ENCODE measurements around the gene BARX1. TPM values are rescaled to one million over a fixed set of nuclear protein-coding genes. Genes with fewer than 3 reads are reported as not detected.

Gene BARX1
- total RNA-seq, 1 donor from 2014 or later = not detected

- peaks cover 81% of the 10 kb centered on the region for H3K27me3 ChIP-seq (ENCODE audit: control insufficient read depth, insufficient read depth, low read length)
- no peak for DNase-seq (ENCODE audit: low read depth)
- no peak for FAIRE-seq
- peak overlapping the region; percentile 19 for H3K4me3 ChIP-seq (ENCODE audit: low read depth, low read length)
- no peak for TF ChIP-seq CTCF (IDR thresholded peaks at IDR 0.05; ENCODE audit: insufficient read depth, low read length, severe bottlenecking)
- H3K36me3 ChIP-seq (ENCODE audit: control insufficient read depth, insufficient read depth, low read length) = no peaks in the 10 kb centered on the region
Measured at GRCh38 chr9:93950619-93951601, 4.2 kb downstream of the BARX1 start.

GRCh38 chr9:93949694-93950449, 5.3 kb downstream of the BARX1 start:
- Histone ChIP-seq H3K27me3 (ENCODE audit: control insufficient read depth, insufficient read depth, low read length) (peaks cover 84% of the 10 kb centered on the region), H3K4me3 (ENCODE audit: low read depth, low read length) (no peak overlapping the region), H3K36me3 (ENCODE audit: control insufficient read depth, insufficient read depth, low read length) (no peaks in the 10 kb centered on the region)
- TF ChIP-seq CTCF (IDR thresholded peaks at IDR 0.05; ENCODE audit: insufficient read depth, low read length, severe bottlenecking) = no peak
- DNase-seq (ENCODE audit: low read depth) (no peak), FAIRE-seq (no peak)

GRCh38 chr9:93949073-93949693, 6.0 kb downstream of the BARX1 start:
- Histone ChIP-seq H3K36me3 (ENCODE audit: control insufficient read depth, insufficient read depth, low read length) (no peaks in the 10 kb centered on the region), H3K4me3 (ENCODE audit: low read depth, low read length) (no peak overlapping the region), H3K27me3 (ENCODE audit: control insufficient read depth, insufficient read depth, low read length) (peaks cover 85% of the 10 kb centered on the region)
- FAIRE-seq (no peak), DNase-seq (ENCODE audit: low read depth) (no peak)
- no peak for TF ChIP-seq CTCF (IDR thresholded peaks at IDR 0.05; ENCODE audit: insufficient read depth, low read length, severe bottlenecking)

- Histone ChIP-seq H3K27me3 (ENCODE audit: control insufficient read depth, insufficient read depth, low read length) (peaks cover 85% of the 10 kb centered on the region), H3K4me3 (ENCODE audit: low read depth, low read length) (no peak overlapping the region), H3K36me3 (ENCODE audit: control insufficient read depth, insufficient read depth, low read length) (no peaks in the 10 kb centered on the region)
- no peak for FAIRE-seq
- TF ChIP-seq CTCF (IDR thresholded peaks at IDR 0.05; ENCODE audit: insufficient read depth, low read length, severe bottlenecking) = no peak
- DNase-seq (ENCODE audit: low read depth) = no peak
Measured at GRCh38 chr9:93948441-93949072, 6.6 kb downstream of the BARX1 start.

- DNase-seq (ENCODE audit: low read depth) (no peak), FAIRE-seq (no peak)
- no peak for TF ChIP-seq CTCF (IDR thresholded peaks at IDR 0.05; ENCODE audit: insufficient read depth, low read length, severe bottlenecking)
- no peak overlapping the region for H3K4me3 ChIP-seq (ENCODE audit: low read depth, low read length)
- H3K36me3 ChIP-seq (ENCODE audit: control insufficient read depth, insufficient read depth, low read length) = no peaks in the 10 kb centered on the region
- peaks cover 81% of the 10 kb centered on the region for H3K27me3 ChIP-seq (ENCODE audit: control insufficient read depth, insufficient read depth, low read length)
Measured at GRCh38 chr9:93947409-93948070, 7.6 kb downstream of the BARX1 start.

Measured in bronchial epithelial cell (primary cell).